ENCODE measurements around the gene MYO5B. TPM values are rescaled to one million over a fixed set of nuclear protein-coding genes. Genes with fewer than 3 reads are reported as not detected.

MYO5B gene
- total RNA-seq, 4 donors from 2014 or later, result 53.1 to 74.8 (median 55.2) TPM

GRCh38 chr18:50131591-50131990, 63.4 kb downstream of the MYO5B start:
- intact Hi-C loops (cut with DNase I; ENCODE audit: low total_unique reads), result no loop called here
- DNase-seq (ENCODE audit: low spot score in 2 of 2), result no peak
- no peak for TF ChIP-seq POLR2A (IDR thresholded peaks at IDR 0.05)
- TF ChIP-seq CTCF (IDR thresholded peaks at IDR 0.05), result no peak
- no peak overlapping the region for H3K4me3 ChIP-seq (ENCODE audit: low read depth, poor library complexity, severe bottlenecking)

GRCh38 chr18:50128506-50129271, 66.3 kb downstream of the MYO5B start:
- 67% methylated on average over 15 of the region's 15 CpGs for WGBS, 2 donors
- H3K4me3 ChIP-seq (ENCODE audit: low read depth, poor library complexity, severe bottlenecking), result no peak overlapping the region
- DNase-seq (ENCODE audit: low spot score in 2 of 2), result no peak
- intact Hi-C loops (cut with DNase I; ENCODE audit: low total_unique reads), result no loop called here
- no peak for TF ChIP-seq CTCF (IDR thresholded peaks at IDR 0.05)
- TF ChIP-seq POLR2A (IDR thresholded peaks at IDR 0.05), result no peak

GRCh38 chr18:50127516-50128210, 67.3 kb downstream of the MYO5B start:
- WGBS, 2 donors, result 64 to 71% methylated on average over 4 of the region's 4 CpGs
- no peak for DNase-seq (ENCODE audit: low spot score in 2 of 2)
- TF ChIP-seq CTCF (IDR thresholded peaks at IDR 0.05) (no peak), POLR2A (IDR thresholded peaks at IDR 0.05) (no peak)
- intact Hi-C loops (cut with DNase I; ENCODE audit: low total_unique reads), result no loop called here
- H3K4me3 ChIP-seq (ENCODE audit: low read depth, poor library complexity, severe bottlenecking), result no peak overlapping the region

DNA sequence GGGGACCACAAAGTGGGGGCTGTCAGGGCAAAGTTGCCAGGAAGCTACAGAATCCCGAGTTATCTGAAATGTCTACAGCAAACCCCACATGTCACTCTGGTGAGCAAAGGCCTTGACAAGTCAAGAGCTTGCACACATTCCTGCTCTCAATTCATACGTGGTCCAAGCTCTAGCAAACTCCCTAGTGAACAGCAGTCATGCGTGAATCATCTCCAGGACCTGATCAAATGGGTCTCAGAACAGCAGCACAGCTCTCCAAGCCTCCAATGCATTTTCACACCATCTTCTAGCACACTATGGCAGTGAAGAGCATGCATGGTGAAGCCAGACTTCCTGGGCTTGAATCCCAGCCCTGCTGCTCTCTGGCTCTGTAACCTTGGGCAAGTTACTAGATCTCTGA, 68.5 kb downstream of the MYO5B start:
- intact Hi-C loops (cut with DNase I; ENCODE audit: low total_unique reads), result no loop called here
- no peak for TF ChIP-seq CTCF (IDR thresholded peaks at IDR 0.05)
- TF ChIP-seq POLR2A (IDR thresholded peaks at IDR 0.05), result no peak
- no peak overlapping the region for H3K4me3 ChIP-seq (ENCODE audit: low read depth, poor library complexity, severe bottlenecking)
- WGBS, 2 donors, result 48 to 68% methylated on average over 3 of the region's 3 CpGs
- DNase-seq (ENCODE audit: low spot score in 2 of 2), result no peak

DNA sequence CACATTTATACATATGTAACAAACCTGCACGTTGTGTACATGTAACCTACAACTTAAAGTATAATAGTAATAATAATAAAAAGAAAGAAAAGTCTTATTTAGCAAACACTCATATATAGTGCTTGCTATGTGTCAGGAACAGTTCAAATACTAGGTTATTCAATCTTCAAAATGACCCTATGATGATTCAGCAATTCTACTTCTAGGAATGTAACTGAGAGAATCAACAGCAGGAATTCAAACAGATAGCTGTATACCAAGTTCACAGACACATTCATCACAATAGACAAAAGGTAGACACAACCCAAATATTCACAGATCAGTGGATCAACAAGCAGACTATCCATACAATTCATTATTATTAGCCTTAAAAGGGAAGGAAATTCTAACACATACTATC, 69.5 kb downstream of the MYO5B start:
- intact Hi-C loops (cut with DNase I; ENCODE audit: low total_unique reads), result no loop called here
- no peak overlapping the region for H3K4me3 ChIP-seq (ENCODE audit: low read depth, poor library complexity, severe bottlenecking)
- DNase-seq (ENCODE audit: low spot score in 2 of 2), result no peak
- WGBS, 2 donors, result 83 to 97% methylated on average over 1 of the region's 1 CpG
- TF ChIP-seq POLR2A (IDR thresholded peaks at IDR 0.05) (no peak), CTCF (IDR thresholded peaks at IDR 0.05) (no peak)

All from lower leg skin (tissue), 4 donors.